DND-41 (cell line): ENCODE results near the gene MAP2.

Experiments used
- ATAC-seq: fragments of 200-7000 bp; cut with Tn5 transposase; 3 replicates; pipeline ENCODE4 v1.9.1; 2021; ENCODE audit warnings: low read depth; ENCODE audit not compliant: insufficient read depth
- DNase-seq: peaks from one replicate; pipeline ENCODE4 v3.0.0-alpha.2; 2020
- H2AFZ ChIP-seq: 2 replicates; pipeline ENCODE4 v1.6.0; 2012; ENCODE audit warnings: low read depth, low read length
- H3K27ac ChIP-seq: 2 replicates; pipeline ENCODE4 v1.5.1; 2012; ENCODE audit warnings: low read length, inconsistent platforms
- H3K27me3 ChIP-seq: fragments of 200-600 bp; sonication (generic); 2 replicates; pipeline ENCODE4 v1.6.0; 2012; ENCODE audit warnings: low read length, mild to moderate bottlenecking, inconsistent platforms; ENCODE audit not compliant: insufficient read depth, poor library complexity
- H3K36me3 ChIP-seq: 2 replicates; pipeline ENCODE4 v1.5.1; 2012; ENCODE audit warnings: low read length, inconsistent platforms; ENCODE audit not compliant: insufficient read depth
- H3K4me1 ChIP-seq: 2 replicates; pipeline ENCODE4 v1.5.1; 2012; ENCODE audit warnings: mild to moderate bottlenecking, low read length; ENCODE audit not compliant: insufficient read depth
- H3K4me2 ChIP-seq: 2 replicates; pipeline ENCODE4 v1.6.0; 2012; ENCODE audit warnings: mild to moderate bottlenecking, moderate library complexity, low read length, inconsistent platforms; ENCODE audit not compliant: insufficient read depth
- H3K4me3 ChIP-seq, 2 experiments: fragments of 200-600 bp in 1 of 2; shearing (Covaris generic) in 1 of 2; 2 replicates each; pipeline ENCODE4 v1.5.1; 2012 to 2016; ENCODE audit warnings: inconsistent platforms in 2 of 2, low read length in 2 of 2, mild to moderate bottlenecking in 2 of 2, low read depth in 1 of 2, moderate library complexity in 1 of 2
- H3K79me2 ChIP-seq: 2 replicates; pipeline ENCODE4 v1.6.0; 2012; ENCODE audit warnings: low read length, inconsistent platforms; ENCODE audit not compliant: insufficient read depth
- H3K9ac ChIP-seq: 2 replicates; pipeline ENCODE4 v1.6.0; 2012; ENCODE audit warnings: low read depth, mild to moderate bottlenecking, inconsistent platforms, low read length, moderate library complexity
- H3K9me3 ChIP-seq: 2 replicates; pipeline ENCODE4 v1.5.1; 2012; ENCODE audit warnings: low read length, moderate library complexity, mild to moderate bottlenecking, inconsistent platforms; ENCODE audit not compliant: insufficient read depth, severe bottlenecking
- H4K20me1 ChIP-seq: 2 replicates; pipeline ENCODE4 v1.6.0; 2012; ENCODE audit warnings: low read length; ENCODE audit not compliant: insufficient read depth
- EZH2 ChIP-seq: IDR thresholded peaks from 3 replicates; pipeline ENCODE4 v1.6.1; 2012; ENCODE audit warnings: borderline replicate concordance, low read depth, mild to moderate bottlenecking, moderate library complexity, low read length, inconsistent platforms; ENCODE audit not compliant: severe bottlenecking
- TF ChIP-seq, protein P1 (sequence below): IDR thresholded peaks from 2 replicates; pipeline ENCODE4 v1.5.1; 2012; ENCODE audit warnings: borderline replicate concordance, low read length, moderate library complexity, mild to moderate bottlenecking; ENCODE audit not compliant: poor library complexity, severe bottlenecking; ENCODE audit errors: extremely low read depth

MAP2 gene

DNA sequence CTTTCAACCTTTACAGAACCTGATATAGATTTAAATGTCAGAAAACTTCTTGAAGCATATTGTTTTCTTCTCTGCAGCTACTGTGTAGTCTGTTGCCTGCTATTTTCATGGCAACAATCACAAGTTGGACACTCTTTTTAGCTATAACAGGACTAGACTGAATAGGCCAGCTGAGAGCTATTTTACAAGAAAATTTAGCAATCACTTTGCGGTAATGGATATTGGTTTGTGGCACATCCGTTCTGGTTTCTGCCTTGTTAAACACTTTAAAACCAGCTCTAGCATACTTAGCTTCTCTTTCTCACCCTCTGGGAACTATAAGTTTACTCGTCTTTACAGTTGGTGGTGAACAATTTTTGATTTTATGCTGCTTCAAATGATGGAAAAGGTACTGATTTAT is 125.7 kb downstream of the MAP2 start:
- ATAC-seq (no peak), DNase-seq (no peak)
- Histone ChIP-seq H3K27me3 (no peaks in the 10 kb centered on the region), H3K9ac (no peak overlapping the region), H4K20me1 (no peaks in the 10 kb centered on the region), H3K4me1 (no peaks in the 10 kb centered on the region), H3K4me2 (no peak overlapping the region), H3K27ac (no peak overlapping the region), H2AFZ (no peak overlapping the region), H3K36me3 (no peaks in the 10 kb centered on the region), H3K9me3 (no peaks in the 10 kb centered on the region), H3K4me3 (no peak overlapping the region), H3K79me2 (no peaks in the 10 kb centered on the region)
- TF ChIP-seq, protein P1, sequence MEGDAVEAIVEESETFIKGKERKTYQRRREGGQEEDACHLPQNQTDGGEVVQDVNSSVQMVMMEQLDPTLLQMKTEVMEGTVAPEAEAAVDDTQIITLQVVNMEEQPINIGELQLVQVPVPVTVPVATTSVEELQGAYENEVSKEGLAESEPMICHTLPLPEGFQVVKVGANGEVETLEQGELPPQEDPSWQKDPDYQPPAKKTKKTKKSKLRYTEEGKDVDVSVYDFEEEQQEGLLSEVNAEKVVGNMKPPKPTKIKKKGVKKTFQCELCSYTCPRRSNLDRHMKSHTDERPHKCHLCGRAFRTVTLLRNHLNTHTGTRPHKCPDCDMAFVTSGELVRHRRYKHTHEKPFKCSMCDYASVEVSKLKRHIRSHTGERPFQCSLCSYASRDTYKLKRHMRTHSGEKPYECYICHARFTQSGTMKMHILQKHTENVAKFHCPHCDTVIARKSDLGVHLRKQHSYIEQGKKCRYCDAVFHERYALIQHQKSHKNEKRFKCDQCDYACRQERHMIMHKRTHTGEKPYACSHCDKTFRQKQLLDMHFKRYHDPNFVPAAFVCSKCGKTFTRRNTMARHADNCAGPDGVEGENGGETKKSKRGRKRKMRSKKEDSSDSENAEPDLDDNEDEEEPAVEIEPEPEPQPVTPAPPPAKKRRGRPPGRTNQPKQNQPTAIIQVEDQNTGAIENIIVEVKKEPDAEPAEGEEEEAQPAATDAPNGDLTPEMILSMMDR: no peak
- TF ChIP-seq EZH2: no peak

DNA sequence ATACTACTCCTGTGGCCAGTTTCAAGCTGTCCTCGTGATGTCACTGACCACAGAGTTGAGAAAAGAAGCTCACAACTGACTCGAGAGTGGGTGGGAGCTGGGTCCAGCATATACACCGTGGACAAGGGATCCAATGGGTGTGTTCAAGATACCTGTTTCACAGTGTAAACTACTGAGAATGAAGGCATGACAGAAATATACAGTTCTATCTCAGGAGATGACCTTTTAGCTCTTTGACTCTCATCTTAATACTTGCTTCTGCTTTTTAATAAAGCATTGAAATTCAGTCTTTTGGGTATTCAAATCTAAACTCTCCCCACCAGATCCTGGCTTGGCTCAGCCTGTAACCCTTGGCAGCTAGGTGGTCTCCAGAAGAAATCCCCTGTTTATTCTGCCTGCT is 130.1 kb downstream of the MAP2 start:
- no peaks in the 10 kb centered on the region for H3K27me3 ChIP-seq
- H3K4me2 ChIP-seq: no peak overlapping the region
- ATAC-seq (no peak), DNase-seq (no peak)
- no peak overlapping the region for H2AFZ ChIP-seq
- no peaks in the 10 kb centered on the region for H3K4me1 ChIP-seq
- no peak for TF ChIP-seq EZH2
- TF ChIP-seq, protein P1: no peak
- no peaks in the 10 kb centered on the region for H4K20me1 ChIP-seq
- no peak overlapping the region for H3K27ac ChIP-seq
- no peak overlapping the region for H3K4me3 ChIP-seq
- no peaks in the 10 kb centered on the region for H3K79me2 ChIP-seq
- no peak overlapping the region for H3K9ac ChIP-seq
- no peaks in the 10 kb centered on the region for H3K9me3 ChIP-seq
- H3K36me3 ChIP-seq: no peaks in the 10 kb centered on the region

DNA sequence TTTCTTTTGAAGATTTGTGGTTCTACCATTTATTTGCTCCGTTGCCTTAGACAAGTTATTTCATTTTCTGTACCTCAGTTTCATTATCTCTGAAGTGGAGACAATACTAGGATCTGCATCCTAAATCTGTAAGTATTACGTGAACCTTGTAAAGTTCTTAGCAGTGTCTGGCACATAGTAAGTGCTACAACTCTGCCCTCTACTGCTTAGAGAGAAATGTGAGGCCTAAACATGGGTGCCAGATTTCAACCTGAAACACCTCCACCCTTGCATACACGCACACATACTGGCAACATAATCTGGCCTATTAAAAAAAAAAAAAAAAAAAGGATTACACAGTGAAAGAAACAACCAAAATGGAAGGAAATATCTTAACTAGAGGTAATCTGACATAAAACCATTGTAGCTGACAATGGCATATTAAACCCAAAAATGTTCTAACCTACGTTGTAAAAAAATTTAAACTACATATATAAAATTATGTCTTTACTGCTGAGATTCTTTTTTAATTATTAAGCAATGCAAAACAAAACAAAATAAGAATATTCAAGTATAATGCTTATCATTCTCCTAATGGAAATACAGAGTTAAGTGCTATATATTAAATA is 132.6 kb downstream of the MAP2 start:
- H3K4me1 ChIP-seq: no peaks in the 10 kb centered on the region
- H3K9ac ChIP-seq: no peak overlapping the region
- no peaks in the 10 kb centered on the region for H3K36me3 ChIP-seq
- DNase-seq: no peak
- no peaks in the 10 kb centered on the region for H3K27me3 ChIP-seq
- ATAC-seq: no peak
- H2AFZ ChIP-seq: no peak overlapping the region
- H3K79me2 ChIP-seq: no peaks in the 10 kb centered on the region
- TF ChIP-seq, protein P1: peak; percentile 30
- no peak for TF ChIP-seq EZH2
- H3K4me3 ChIP-seq: no peak overlapping the region
- H3K9me3 ChIP-seq: no peaks in the 10 kb centered on the region
- H3K4me2 ChIP-seq: no peak overlapping the region
- no peaks in the 10 kb centered on the region for H4K20me1 ChIP-seq
- no peak overlapping the region for H3K27ac ChIP-seq
